CD4-positive, CD25-positive, alpha-beta regulatory T cell (primary cell): ENCODE measurements around the gene C5orf52. TPM values are rescaled to one million over a fixed set of nuclear protein-coding genes. Genes with fewer than 3 reads are reported as not detected.

Source experiments
- polyA plus RNA-seq, 4 donors: library from polyadenylated mRNA; unstranded; fragments of 300-500 nt; fragmentation: Illumina TruSeq; gene quantifications; one replicate each; pipeline ENCODE4 v1.2.3, GENCODE V29; 2021
- total RNA-seq: library from RNA; stranded (reverse); gene quantifications from one replicate; pipeline ENCODE4 v1.2.3, GENCODE V29; 2022

C5orf52 gene
- total and polyA plus RNA-seq, 5 donors from 2014 or later, result not detected

Other genes starting within 250 kb of the C5orf52 start
- 1.1 TPM for gene NIPAL4, start 211.3 kb upstream of the C5orf52 start, total RNA-seq
- under 1 TPM in 3 of 4 donors, not detected in 1; 0.10 to 0.15 (median 0.14) TPM for gene NIPAL4, start 211.3 kb upstream of the C5orf52 start, polyA plus RNA-seq
- gene ADAM19, start 95.8 kb upstream of the C5orf52 start, total RNA-seq, result 113 TPM
- 10 to 100 TPM in 1 of 4 donors, 1 to 10 TPM in 3; 5.5 to 10.9 (median 7.5) TPM for gene ADAM19, start 95.8 kb upstream of the C5orf52 start, polyA plus RNA-seq
- not detected for gene SOX30, start 19.1 kb upstream of the C5orf52 start, total RNA-seq
- under 1 TPM; 0.46 to 0.84 (median 0.56) TPM for gene SOX30, start 19.1 kb upstream of the C5orf52 start, polyA plus RNA-seq
- 4.5 TPM for gene THG1L, start 59.9 kb downstream of the C5orf52 start, total RNA-seq
- 1 to 10 TPM; 5.0 to 6.6 (median 5.5) TPM for gene THG1L, start 59.9 kb downstream of the C5orf52 start, polyA plus RNA-seq
- gene LSM11, start 72.2 kb downstream of the C5orf52 start, total RNA-seq, result 1.5 TPM
- gene LSM11, start 72.2 kb downstream of the C5orf52 start, polyA plus RNA-seq, result 1 to 10 TPM in 1 of 4 donors, under 1 TPM in 3; 0.22 to 1.6 (median 0.74) TPM
- gene CLINT1, start 187.6 kb downstream of the C5orf52 start, total RNA-seq, result 111 TPM
- 100 to 1,000 TPM in 3 of 4 donors, 10 to 100 TPM in 1; 93.2 to 126 (median 111) TPM for gene CLINT1, start 187.6 kb downstream of the C5orf52 start, polyA plus RNA-seq